Measurements from ENCODE around the gene ATP6V0D1. TPM values are rescaled to one million over a fixed set of nuclear protein-coding genes. Genes with fewer than 3 reads are reported as not detected.

The ATP6V0D1 gene
- total and polyA plus RNA-seq, 9 donors: 32.5 to 113 (median 63.0) TPM

GRCh38 chr16:67433131-67433719, 47.7 kb downstream of the ATP6V0D1 start:
- intact Hi-C loops (cut with DNase I): no loop called here
- Histone ChIP-seq H3K4me1 (ENCODE audit: insufficient read depth) (peaks cover 4% of the 10 kb centered on the region), H3K4me3 (no peak overlapping the region), H3K9me3 (no peaks in the 10 kb centered on the region), H3K27ac (no peak overlapping the region), H3K36me3 (no peaks in the 10 kb centered on the region), H3K27me3 (no peaks in the 10 kb centered on the region)
- WGBS, 3 donors: 78 to 82% (median 79%) methylated on average over 5 of the region's 5 CpGs
- TF ChIP-seq POLR2A (IDR thresholded peaks at IDR 0.05) (no peak), EP300 (IDR thresholded peaks at IDR 0.05) (no peak)
- TF ChIP-seq, protein P1, sequence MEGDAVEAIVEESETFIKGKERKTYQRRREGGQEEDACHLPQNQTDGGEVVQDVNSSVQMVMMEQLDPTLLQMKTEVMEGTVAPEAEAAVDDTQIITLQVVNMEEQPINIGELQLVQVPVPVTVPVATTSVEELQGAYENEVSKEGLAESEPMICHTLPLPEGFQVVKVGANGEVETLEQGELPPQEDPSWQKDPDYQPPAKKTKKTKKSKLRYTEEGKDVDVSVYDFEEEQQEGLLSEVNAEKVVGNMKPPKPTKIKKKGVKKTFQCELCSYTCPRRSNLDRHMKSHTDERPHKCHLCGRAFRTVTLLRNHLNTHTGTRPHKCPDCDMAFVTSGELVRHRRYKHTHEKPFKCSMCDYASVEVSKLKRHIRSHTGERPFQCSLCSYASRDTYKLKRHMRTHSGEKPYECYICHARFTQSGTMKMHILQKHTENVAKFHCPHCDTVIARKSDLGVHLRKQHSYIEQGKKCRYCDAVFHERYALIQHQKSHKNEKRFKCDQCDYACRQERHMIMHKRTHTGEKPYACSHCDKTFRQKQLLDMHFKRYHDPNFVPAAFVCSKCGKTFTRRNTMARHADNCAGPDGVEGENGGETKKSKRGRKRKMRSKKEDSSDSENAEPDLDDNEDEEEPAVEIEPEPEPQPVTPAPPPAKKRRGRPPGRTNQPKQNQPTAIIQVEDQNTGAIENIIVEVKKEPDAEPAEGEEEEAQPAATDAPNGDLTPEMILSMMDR (IDR thresholded peaks at IDR 0.05): no peak
- DNase-seq: peak in 1 of 5 donors; percentile 19

- DNase-seq: peak in 1 of 5 donors; percentile 20
- H3K4me1 ChIP-seq (ENCODE audit: insufficient read depth): peaks cover 4% of the 10 kb centered on the region
- no peaks in the 10 kb centered on the region for H3K9me3 ChIP-seq
- TF ChIP-seq, protein P1 (IDR thresholded peaks at IDR 0.05): no peak
- TF ChIP-seq EP300 (IDR thresholded peaks at IDR 0.05): no peak
- TF ChIP-seq POLR2A (IDR thresholded peaks at IDR 0.05): no peak
- intact Hi-C loops (cut with DNase I): no loop called here
- H3K4me3 ChIP-seq: no peak overlapping the region
- WGBS, 3 donors: 55 to 64% (median 64%) methylated on average over 5 of the region's 5 CpGs
- no peaks in the 10 kb centered on the region for H3K36me3 ChIP-seq
- H3K27me3 ChIP-seq: no peaks in the 10 kb centered on the region
- H3K27ac ChIP-seq: no peak overlapping the region
Observed at GRCh38 chr16:67432506-67432890, 48.5 kb downstream of the ATP6V0D1 start.

- H3K27ac ChIP-seq: peak overlapping the region in 1 of 2 donors; percentile 57
- peak in 1 of 5 donors; percentile 42 for DNase-seq
- H3K4me3 ChIP-seq: peak overlapping the region; percentile 47
- H3K27me3 ChIP-seq: no peaks in the 10 kb centered on the region
- no peaks in the 10 kb centered on the region for H3K36me3 ChIP-seq
- no peaks in the 10 kb centered on the region for H3K9me3 ChIP-seq
- WGBS, 3 donors: 26 to 38% (median 29%) methylated on average over 11 to 13 of the region's 13 CpGs
- intact Hi-C loops (cut with DNase I): no loop called here
- TF ChIP-seq POLR2A (IDR thresholded peaks at IDR 0.05): no peak
- TF ChIP-seq, protein P1 (IDR thresholded peaks at IDR 0.05): no peak
- no peak for TF ChIP-seq EP300 (IDR thresholded peaks at IDR 0.05)
- H3K4me1 ChIP-seq (ENCODE audit: insufficient read depth): peaks cover 4% of the 10 kb centered on the region
Observed at GRCh38 chr16:67431775-67432505, 49.0 kb downstream of the ATP6V0D1 start.

DNA sequence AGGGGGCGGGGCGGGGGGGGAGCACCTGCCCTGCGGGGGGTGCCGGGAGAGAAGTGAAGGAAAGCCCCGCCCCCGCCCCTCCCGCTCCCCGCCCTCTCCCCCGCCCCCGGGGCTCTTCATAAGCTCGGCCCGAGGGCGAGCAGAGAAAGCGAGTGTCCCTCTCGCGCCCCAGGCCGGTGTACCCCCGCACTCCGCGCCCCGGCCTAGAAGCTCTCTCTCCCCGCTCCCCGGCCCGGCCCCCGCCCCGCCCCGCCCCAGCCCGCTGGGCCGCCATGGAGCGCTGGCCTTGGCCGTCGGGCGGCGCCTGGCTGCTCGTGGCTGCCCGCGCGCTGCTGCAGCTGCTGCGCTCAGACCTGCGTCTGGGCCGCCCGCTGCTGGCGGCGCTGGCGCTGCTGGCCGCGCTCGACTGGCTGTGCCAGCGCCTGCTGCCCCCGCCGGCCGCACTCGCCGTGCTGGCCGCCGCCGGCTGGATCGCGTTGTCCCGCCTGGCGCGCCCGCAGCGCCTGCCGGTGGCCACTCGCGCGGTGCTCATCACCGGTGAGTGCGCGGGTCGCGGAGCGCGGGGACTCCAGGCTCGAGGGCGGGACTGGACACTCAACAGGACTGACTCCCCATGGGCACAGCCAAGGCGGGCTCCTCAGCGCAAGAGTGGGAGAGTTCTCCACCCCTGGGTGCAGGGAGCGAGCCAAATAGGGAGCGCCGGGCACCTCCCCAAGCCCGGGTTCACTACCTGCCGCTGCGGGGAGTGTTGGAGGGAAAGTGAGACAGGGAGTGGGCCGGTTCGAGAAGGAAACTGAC, 49.8 kb downstream of the ATP6V0D1 start, which contains the start of gene HSD11B2:
Gene HSD11B2, plus strand, starts transcription at position 145 of the 798 bp plus-strand sequence. Its CDS starts 128 bp downstream, at position 273.
- TF ChIP-seq POLR2A (IDR thresholded peaks at IDR 0.05): no peak
- TF ChIP-seq EP300 (IDR thresholded peaks at IDR 0.05): no peak
- TF ChIP-seq, protein P1 (IDR thresholded peaks at IDR 0.05): peak in 1 of 3 donors; percentile 25
- Histone ChIP-seq H3K9me3 (no peaks in the 10 kb centered on the region), H3K4me3 (peak within 1 kb of the TSS; percentile 47), H3K4me1 (ENCODE audit: insufficient read depth) (peaks cover 4% of the 10 kb centered on the region), H3K36me3 (no peaks in the 10 kb centered on the region), H3K27me3 (no peaks in the 10 kb centered on the region), H3K27ac (peak within 1 kb of the TSS; percentile 32 to 57)
- intact Hi-C loops (cut with DNase I): no loop called here
- WGBS, 3 donors: 1 to 3% (median 2%) methylated on average over 50 to 87 of the region's 87 CpGs
- peak; percentile 58 to 77 (median 63) for DNase-seq
